Measurements from ENCODE around the gene KNG1.

KNG1 gene

GRCh38 chr3:186713499-186713898, 3.7 kb upstream of the KNG1 start:
- no peak for TF ChIP-seq CTCF (IDR thresholded peaks at IDR 0.05; ENCODE audit: low read depth, low read length)
- DNase-seq (ENCODE audit: extremely low read depth, low read depth) = no peak

- no peak for DNase-seq (ENCODE audit: extremely low read depth, low read depth)
- TF ChIP-seq CTCF (IDR thresholded peaks at IDR 0.05; ENCODE audit: low read depth, low read length) = no peak
Observed at GRCh38 chr3:186719945-186720739, 3.0 kb downstream of the KNG1 start.

GRCh38 chr3:186722457-186722856, 5.3 kb downstream of the KNG1 start:
- TF ChIP-seq CTCF (IDR thresholded peaks at IDR 0.05; ENCODE audit: low read depth, low read length) = peak; percentile 27
- no peak for DNase-seq (ENCODE audit: extremely low read depth, low read depth)

- TF ChIP-seq CTCF (IDR thresholded peaks at IDR 0.05; ENCODE audit: low read depth, low read length) = no peak
- DNase-seq (ENCODE audit: extremely low read depth, low read depth) = no peak
Observed at GRCh38 chr3:186724911-186725310, 7.8 kb downstream of the KNG1 start.

- TF ChIP-seq CTCF (IDR thresholded peaks at IDR 0.05; ENCODE audit: low read depth, low read length) = no peak
- DNase-seq (ENCODE audit: extremely low read depth, low read depth) = no peak
Observed at GRCh38 chr3:186732169-186732766, 15.1 kb downstream of the KNG1 start.

- no peak for DNase-seq (ENCODE audit: extremely low read depth, low read depth)
- TF ChIP-seq CTCF (IDR thresholded peaks at IDR 0.05; ENCODE audit: low read depth, low read length) = no peak
Observed at GRCh38 chr3:186742618-186743380, 25.6 kb downstream of the KNG1 start.

- TF ChIP-seq CTCF (IDR thresholded peaks at IDR 0.05; ENCODE audit: low read depth, low read length) = no peak
- no peak for DNase-seq (ENCODE audit: extremely low read depth, low read depth)
Observed at GRCh38 chr3:186743666-186744065, 26.5 kb downstream of the KNG1 start.

All from AG09319 (cell line).